Kidney epithelial cell (primary cell): ENCODE data around the gene JARID2. TPM values are rescaled to one million over a fixed set of nuclear protein-coding genes. Genes with fewer than 3 reads are reported as not detected.

Experiments used
- DNase-seq: peaks from one replicate; pipeline ENCODE4 v3.0.0-alpha.2; 2010; ENCODE audit warnings: low read depth
- H3K27me3 ChIP-seq: 2 replicates; pipeline ENCODE4 v1.6.0; 2011; ENCODE audit warnings: low read length; ENCODE audit not compliant: control insufficient read depth, insufficient read depth
- H3K36me3 ChIP-seq: 2 replicates; pipeline ENCODE4 v1.5.1; 2011; ENCODE audit warnings: low read length; ENCODE audit not compliant: control insufficient read depth, insufficient read depth
- H3K4me3 ChIP-seq: 2 replicates; pipeline ENCODE4 v1.5.1; 2011; ENCODE audit warnings: low read depth, mild to moderate bottlenecking, control low read depth, low read length
- total RNA-seq: library from RNA; depleted of rRNA; stranded (reverse); fragments of >200 nt; gene quantifications from 2 replicates; pipeline ENCODE4 v1.2.3, GENCODE V29; 2015
- TF ChIP-seq, protein P1 (sequence below): IDR thresholded peaks from 2 replicates; pipeline ENCODE4 v1.5.1; 2011; ENCODE audit warnings: mild to moderate bottlenecking, moderate library complexity, low read length, control low read depth, inconsistent platforms; ENCODE audit not compliant: insufficient read depth, poor library complexity, severe bottlenecking

The JARID2 gene
- total RNA-seq, 1 donor from 2014 or later = 15.2 TPM

DNA sequence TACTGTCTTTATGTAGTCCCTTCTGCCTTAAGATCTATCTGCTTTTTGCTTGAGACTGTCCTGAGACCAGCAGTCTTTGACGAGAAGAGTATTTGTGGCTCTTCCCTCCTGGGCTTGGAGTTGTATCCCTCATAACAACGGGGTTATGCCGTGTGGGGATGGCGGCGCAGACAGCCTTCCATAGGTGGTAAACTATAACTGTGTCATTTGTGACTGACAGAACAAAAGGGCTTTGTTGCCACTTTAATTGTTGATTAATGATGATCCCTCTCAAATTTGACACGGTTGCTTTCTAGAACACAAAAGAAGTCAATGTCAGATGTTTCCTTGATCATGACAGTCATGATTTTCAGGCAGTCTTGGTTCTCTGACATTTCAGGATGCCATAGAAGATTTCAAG is 196.6 kb downstream of the JARID2 start:
- no peaks in the 10 kb centered on the region for H3K36me3 ChIP-seq
- H3K27me3 ChIP-seq = no peaks in the 10 kb centered on the region
- no peak for DNase-seq
- H3K4me3 ChIP-seq = no peak overlapping the region
- TF ChIP-seq, protein P1, sequence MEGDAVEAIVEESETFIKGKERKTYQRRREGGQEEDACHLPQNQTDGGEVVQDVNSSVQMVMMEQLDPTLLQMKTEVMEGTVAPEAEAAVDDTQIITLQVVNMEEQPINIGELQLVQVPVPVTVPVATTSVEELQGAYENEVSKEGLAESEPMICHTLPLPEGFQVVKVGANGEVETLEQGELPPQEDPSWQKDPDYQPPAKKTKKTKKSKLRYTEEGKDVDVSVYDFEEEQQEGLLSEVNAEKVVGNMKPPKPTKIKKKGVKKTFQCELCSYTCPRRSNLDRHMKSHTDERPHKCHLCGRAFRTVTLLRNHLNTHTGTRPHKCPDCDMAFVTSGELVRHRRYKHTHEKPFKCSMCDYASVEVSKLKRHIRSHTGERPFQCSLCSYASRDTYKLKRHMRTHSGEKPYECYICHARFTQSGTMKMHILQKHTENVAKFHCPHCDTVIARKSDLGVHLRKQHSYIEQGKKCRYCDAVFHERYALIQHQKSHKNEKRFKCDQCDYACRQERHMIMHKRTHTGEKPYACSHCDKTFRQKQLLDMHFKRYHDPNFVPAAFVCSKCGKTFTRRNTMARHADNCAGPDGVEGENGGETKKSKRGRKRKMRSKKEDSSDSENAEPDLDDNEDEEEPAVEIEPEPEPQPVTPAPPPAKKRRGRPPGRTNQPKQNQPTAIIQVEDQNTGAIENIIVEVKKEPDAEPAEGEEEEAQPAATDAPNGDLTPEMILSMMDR = no peak

DNA sequence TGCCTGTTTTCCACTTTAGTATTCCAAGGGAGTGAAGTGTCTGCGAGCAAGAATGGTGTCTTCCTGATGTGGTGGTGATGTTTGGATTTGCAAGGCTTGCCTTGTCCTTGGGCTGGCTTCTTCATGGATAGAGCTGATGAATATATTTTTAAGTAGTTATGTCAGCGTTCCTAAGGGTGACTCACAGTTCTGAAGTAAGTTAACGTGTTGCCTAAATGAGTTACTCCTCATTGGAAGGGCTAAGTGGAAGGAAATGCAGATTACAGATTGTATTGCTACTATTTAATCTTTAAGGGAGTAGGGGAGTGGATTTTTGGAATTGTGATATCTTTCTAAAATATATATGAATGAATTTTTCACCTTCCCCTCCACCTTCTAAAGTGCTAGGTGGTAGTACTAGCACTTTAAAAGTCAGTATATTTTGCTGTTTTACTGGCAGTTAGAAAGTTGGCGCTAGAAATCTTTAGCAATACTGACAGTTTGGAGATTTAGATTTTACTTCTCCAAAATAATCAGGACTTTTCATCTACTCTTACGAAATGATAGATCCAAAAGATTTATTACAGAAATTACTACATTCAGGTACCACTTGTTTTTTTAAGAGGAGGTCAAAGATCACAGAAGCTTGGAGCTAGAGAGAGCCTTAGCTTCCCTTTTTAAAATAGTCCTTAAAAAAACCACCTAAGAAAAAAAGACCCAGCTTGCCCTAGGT is 197.4 kb downstream of the JARID2 start:
- peak; percentile 62 for DNase-seq
- Histone ChIP-seq H3K36me3 (no peaks in the 10 kb centered on the region), H3K4me3 (no peak overlapping the region), H3K27me3 (no peaks in the 10 kb centered on the region)
- TF ChIP-seq, protein P1 = no peak

DNA sequence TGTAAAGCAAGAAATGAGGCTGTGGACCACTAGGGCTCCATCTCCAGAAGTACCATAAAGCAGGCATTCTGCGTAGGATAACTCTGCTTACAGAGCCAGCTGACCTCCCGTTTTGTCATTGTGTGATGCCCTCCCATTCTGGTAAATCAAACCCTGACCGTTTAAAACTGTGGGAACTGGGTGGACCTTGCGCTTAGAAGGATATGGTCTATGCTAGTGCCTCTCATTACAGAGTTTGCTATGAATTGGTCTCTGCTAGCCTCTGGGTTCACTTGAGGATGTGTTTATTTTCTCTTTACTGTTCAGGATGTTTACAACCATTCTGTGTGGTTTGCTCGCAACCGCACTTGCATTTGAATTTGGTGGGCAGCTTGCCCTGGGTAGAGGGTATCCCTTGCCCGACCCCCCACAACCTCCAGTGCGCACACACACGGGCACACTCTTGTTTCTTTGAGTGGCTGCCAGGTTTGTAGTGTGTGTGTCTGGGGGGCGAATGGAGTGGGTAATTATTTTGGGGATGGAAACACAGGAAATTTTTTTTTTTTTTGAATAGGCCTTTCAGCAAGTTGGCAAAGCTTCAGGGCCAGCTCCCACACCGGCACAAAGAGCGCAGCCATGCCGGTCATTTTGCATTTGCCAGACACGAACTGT is 198.3 kb downstream of the JARID2 start:
- no peak for DNase-seq
- TF ChIP-seq, protein P1 = no peak
- no peak overlapping the region for H3K4me3 ChIP-seq
- H3K27me3 ChIP-seq = no peaks in the 10 kb centered on the region
- H3K36me3 ChIP-seq = no peaks in the 10 kb centered on the region

DNA sequence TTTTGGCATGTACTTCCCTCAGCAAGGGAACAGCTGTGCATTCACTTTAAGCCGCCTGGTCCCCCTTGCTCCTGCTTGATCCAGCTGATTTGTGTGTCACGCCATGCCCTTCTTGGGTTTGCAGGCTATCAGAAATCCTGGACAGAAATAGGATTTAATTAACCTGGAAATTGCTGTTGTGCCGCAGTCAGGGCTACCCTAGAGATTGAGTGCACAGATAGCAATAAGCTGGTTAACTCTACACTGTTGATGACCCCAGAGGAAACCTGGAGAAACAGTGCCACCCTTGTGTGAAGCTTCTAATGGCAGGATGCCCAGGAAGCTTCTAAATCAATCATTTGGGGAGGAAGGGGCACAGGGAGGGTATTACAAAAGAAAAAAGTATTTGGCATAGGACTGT is 199.0 kb downstream of the JARID2 start:
- no peak for DNase-seq
- no peaks in the 10 kb centered on the region for H3K27me3 ChIP-seq
- TF ChIP-seq, protein P1 = peak; percentile 33

DNA sequence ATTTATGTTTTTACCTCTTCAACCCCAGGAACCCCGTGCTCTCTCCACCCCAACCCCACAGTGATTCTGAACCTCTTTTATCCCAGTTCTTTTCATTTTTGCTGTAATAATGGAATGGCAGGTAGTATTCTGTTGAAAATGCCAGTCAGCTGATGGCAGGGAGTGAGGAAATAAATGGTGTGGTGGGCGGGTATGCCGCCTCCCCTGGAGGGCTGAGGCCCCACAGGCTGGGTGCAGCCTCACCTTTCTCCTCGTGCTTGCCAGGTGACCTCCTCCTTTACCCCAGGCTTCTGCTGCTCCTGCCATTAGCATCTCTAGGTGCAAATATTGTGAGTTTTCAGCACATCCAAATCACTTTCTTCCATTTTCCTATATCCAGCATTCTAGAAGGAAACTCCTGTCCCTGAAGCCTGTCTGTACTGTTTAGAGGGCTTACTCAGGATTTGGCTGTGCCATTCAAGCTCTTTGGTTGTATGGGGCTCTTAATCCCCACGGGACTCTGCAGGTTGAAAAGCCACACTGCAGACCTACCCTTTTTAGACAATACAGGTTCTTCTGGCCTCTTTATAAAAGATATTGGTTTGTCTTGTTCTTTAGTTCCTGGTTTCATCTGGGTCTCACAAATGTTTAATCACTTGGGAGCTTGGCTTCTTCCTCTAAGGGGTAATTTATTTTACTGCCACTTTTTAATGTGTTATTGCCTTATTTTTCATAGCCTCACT is 201.8 kb downstream of the JARID2 start:
- Histone ChIP-seq H3K36me3 (no peaks in the 10 kb centered on the region), H3K4me3 (no peak overlapping the region), H3K27me3 (no peaks in the 10 kb centered on the region)
- no peak for DNase-seq
- TF ChIP-seq, protein P1 = no peak

More for the DNA sequence above, 199.0 kb downstream of the JARID2 start:
- H3K4me3 ChIP-seq = no peak overlapping the region
- H3K36me3 ChIP-seq = no peaks in the 10 kb centered on the region
